ENCODE measurements around the gene GTSE1.

The GTSE1 gene

DNA sequence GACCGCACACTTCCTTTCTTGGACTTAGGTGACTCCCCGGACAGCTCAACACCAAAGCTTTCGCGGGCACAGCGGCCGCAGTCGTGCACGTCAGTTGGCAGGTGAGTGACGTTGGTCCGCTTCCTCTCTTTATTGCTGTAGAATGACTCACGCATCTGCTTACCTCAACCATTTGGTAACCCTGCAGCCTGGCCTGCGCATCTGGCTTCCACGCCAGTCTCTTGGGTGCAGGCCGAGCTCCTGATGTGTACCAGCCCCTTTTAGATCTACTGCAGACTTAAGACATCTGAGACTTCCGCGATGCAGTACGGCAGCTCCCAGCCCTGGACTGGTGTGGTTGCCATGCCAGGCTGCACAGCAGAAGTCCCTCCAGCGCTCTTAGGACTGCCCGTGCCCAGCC lies 26.5 kb downstream of the GTSE1 start:
- Mint-ChIP-seq H3K9me3 (no peaks in the 10 kb centered on the region), H3K27me3 (no peaks in the 10 kb centered on the region), H3K27ac (no peak overlapping the region), H3K36me3 (ENCODE audit: low read depth) (peaks cover 47% of the 10 kb centered on the region), H3K4me1 (ENCODE audit: low read depth) (no peaks in the 10 kb centered on the region), H3K4me3 (no peak overlapping the region)

- Mint-ChIP-seq H3K9me3 (no peaks in the 10 kb centered on the region), H3K36me3 (ENCODE audit: low read depth) (peaks cover 35% of the 10 kb centered on the region), H3K4me3 (no peak overlapping the region), H3K4me1 (ENCODE audit: low read depth) (no peaks in the 10 kb centered on the region), H3K27me3 (no peaks in the 10 kb centered on the region), H3K27ac (no peak overlapping the region)
Measured at GRCh38 chr22:46326066-46326680, 29.5 kb downstream of the GTSE1 start.

DNA sequence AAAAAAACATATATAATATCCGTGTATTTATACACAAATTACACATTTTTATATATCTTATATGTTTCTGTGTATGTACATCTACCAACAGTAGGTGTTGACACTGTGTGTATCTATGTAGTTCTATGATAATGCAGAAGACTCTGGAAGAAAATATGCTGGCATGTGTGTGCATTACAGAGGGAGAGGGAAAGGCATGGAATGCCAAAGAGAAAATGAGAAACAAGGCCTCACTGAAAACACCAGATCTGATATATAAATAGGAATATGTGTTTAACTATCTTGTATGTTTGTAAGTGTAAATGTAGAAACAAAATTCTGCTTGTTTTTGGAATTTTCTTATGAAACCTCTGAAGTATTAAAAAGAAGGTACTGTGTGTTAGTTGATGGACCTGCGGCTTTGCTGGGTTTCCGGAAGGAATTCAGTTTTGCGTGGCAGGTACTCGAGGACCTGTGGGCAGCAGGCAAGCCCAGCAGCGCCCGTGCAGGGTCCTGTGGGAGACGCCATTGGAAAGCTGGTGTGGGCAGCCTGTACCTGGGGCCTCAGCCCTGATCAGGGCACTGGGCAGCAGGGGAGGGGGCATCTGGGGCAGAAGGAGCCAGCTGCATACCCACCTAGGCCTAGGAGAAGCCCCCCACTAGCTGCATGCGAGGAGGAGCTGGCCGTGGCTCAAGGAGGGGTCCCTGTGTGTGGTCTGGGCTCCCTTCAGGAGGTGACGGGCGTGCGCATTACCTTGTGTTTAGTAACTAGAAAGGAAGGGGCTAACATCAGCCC lies 31.2 kb downstream of the GTSE1 start:
- Mint-ChIP-seq H3K9me3 (no peaks in the 10 kb centered on the region), H3K27me3 (no peaks in the 10 kb centered on the region), H3K4me1 (ENCODE audit: low read depth) (no peaks in the 10 kb centered on the region), H3K4me3 (no peak overlapping the region), H3K27ac (no peak overlapping the region), H3K36me3 (ENCODE audit: low read depth) (peaks cover 32% of the 10 kb centered on the region)

GRCh38 chr22:46328797-46329196 lies 32.1 kb downstream of the GTSE1 start:
- no peak overlapping the region for H3K27ac Mint-ChIP-seq
- H3K4me1 Mint-ChIP-seq (ENCODE audit: low read depth), result no peaks in the 10 kb centered on the region
- no peaks in the 10 kb centered on the region for H3K27me3 Mint-ChIP-seq
- H3K4me3 Mint-ChIP-seq, result no peak overlapping the region
- peaks cover 30% of the 10 kb centered on the region for H3K36me3 Mint-ChIP-seq (ENCODE audit: low read depth)
- H3K9me3 Mint-ChIP-seq, result no peaks in the 10 kb centered on the region

GRCh38 chr22:46329616-46330015 lies 32.9 kb downstream of the GTSE1 start:
- H3K36me3 Mint-ChIP-seq (ENCODE audit: low read depth), result peaks cover 26% of the 10 kb centered on the region
- peaks cover 4% of the 10 kb centered on the region for H3K4me1 Mint-ChIP-seq (ENCODE audit: low read depth)
- H3K27ac Mint-ChIP-seq, result no peak overlapping the region
- H3K4me3 Mint-ChIP-seq, result no peak overlapping the region
- no peaks in the 10 kb centered on the region for H3K9me3 Mint-ChIP-seq
- no peaks in the 10 kb centered on the region for H3K27me3 Mint-ChIP-seq

GRCh38 chr22:46330426-46330825 lies 33.8 kb downstream of the GTSE1 start:
- Mint-ChIP-seq H3K27me3 (no peaks in the 10 kb centered on the region), H3K4me3 (no peak overlapping the region), H3K9me3 (no peaks in the 10 kb centered on the region), H3K4me1 (ENCODE audit: low read depth) (peaks cover 9% of the 10 kb centered on the region), H3K36me3 (ENCODE audit: low read depth) (peaks cover 26% of the 10 kb centered on the region), H3K27ac (no peak overlapping the region)

- Mint-ChIP-seq H3K27ac (no peak overlapping the region), H3K4me1 (ENCODE audit: low read depth) (peaks cover 12% of the 10 kb centered on the region), H3K4me3 (no peak overlapping the region), H3K9me3 (no peaks in the 10 kb centered on the region), H3K27me3 (no peaks in the 10 kb centered on the region), H3K36me3 (ENCODE audit: low read depth) (peaks cover 24% of the 10 kb centered on the region)
Measured at GRCh38 chr22:46331496-46331895, 34.8 kb downstream of the GTSE1 start.

DNA sequence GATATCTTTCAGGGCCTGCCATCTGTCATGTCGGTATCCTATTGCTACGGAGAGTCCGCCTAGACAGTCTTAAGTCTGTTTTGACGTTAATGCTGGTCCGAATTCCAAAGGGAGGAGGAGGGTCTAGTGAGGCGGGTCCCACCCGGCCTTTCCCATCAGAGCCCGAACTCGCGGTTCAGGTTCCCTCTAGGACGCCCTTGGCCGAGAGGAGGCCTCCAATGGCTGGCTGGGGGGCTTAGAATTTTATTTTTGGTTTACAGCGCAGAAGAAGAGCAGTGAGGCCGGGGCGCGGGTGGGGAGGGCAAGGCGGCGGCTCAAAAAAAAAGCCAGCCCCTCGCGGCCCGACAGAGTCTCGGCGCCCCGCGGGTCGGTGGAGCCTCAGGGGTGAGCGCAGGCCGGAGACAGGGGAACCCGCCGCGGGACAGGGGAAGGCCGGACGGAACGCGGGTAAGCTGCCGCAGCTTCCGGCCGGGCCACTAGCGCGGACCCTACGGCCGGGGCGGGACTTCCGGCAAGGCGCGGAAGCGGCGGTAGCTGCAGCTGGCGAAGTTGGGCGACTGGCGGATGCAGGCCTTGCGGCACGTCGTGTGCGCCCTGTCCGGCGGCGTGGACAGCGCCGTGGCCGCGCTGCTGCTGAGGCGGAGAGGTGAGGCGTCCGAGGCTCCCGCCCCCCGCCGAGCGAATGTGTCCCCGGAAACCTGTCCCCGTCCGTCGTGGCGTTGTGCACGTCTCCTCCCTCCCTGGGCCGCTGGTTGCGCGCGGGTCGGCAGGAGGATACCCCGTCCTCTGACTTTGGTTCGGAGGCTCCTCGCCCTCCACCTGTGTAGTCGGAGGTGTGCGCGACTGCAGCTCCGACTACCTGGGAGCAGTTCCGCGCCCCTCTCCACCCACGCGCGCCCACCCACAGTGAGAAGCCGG lies 38.8 kb downstream of the GTSE1 start, which contains the start of gene TRMU:
Gene TRMU (plus strand): TSS at position 514 of the 918 bp plus-strand sequence. CDS start 51 bp downstream, at position 565.
- Mint-ChIP-seq H3K36me3 (ENCODE audit: low read depth) (peaks cover 43% of the 10 kb centered on the region), H3K4me3 (peak within 1 kb of the TSS; percentile 98), H3K27me3 (no peaks in the 10 kb centered on the region), H3K27ac (peak within 1 kb of the TSS; percentile 95), H3K9me3 (no peaks in the 10 kb centered on the region), H3K4me1 (ENCODE audit: low read depth) (peaks cover 35% of the 10 kb centered on the region)

DNA sequence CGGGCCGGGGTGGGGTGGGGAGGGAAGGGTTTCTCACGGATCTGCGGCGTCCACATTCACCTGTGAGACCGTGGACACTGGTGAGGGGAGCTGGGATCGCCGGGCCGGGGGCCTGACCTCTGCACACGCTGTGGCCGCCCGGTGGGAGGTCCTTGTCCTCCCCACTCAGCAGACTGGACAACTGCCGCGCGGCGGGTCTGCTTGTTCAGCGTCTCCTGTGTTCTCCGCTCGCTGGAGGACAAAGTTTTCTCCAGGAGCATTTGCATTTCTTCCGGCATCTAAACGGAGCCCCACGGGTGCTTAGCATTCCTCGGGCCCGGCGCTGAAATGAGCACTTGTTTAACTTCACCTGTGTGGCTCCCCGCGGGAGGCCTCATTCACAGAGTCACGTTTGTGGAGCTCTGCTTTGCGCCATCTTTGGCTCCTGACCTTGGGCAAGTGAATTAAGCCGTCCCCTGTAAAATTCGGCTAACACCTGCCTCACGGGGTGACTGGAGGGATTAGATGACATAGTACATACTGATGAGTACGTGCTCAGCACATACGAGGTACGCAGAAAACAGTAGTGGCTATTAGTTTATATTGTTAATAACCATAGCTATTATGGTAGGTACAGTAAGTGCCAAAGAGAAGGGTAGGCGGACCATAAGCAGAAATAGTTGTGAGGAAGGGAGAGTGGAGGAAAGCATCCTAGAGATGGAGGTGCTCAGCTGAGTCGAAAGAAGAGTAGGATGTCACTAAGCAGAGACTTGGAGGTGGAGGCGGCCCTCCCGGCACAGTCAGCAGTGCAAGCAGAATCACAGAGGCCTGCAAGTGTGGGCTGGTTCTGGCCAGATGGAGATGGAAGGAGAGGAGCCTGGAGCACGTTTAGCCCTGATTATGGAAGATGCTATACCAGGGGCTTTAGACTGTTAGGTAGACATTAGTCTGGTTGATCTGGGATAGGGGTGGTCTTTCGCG lies 39.7 kb downstream of the GTSE1 start:
- peak overlapping the region; percentile 95 for H3K27ac Mint-ChIP-seq
- peaks cover 35% of the 10 kb centered on the region for H3K4me1 Mint-ChIP-seq (ENCODE audit: low read depth)
- peak overlapping the region; percentile 98 for H3K4me3 Mint-ChIP-seq
- no peaks in the 10 kb centered on the region for H3K9me3 Mint-ChIP-seq
- peaks cover 49% of the 10 kb centered on the region for H3K36me3 Mint-ChIP-seq (ENCODE audit: low read depth)
- H3K27me3 Mint-ChIP-seq, result no peaks in the 10 kb centered on the region

- H3K36me3 Mint-ChIP-seq (ENCODE audit: low read depth), result peaks cover 62% of the 10 kb centered on the region
- H3K4me3 Mint-ChIP-seq, result peak overlapping the region; percentile 26
- H3K27ac Mint-ChIP-seq, result peak overlapping the region; percentile 75
- H3K4me1 Mint-ChIP-seq (ENCODE audit: low read depth), result peaks cover 35% of the 10 kb centered on the region
- H3K27me3 Mint-ChIP-seq, result no peaks in the 10 kb centered on the region
- no peaks in the 10 kb centered on the region for H3K9me3 Mint-ChIP-seq
Measured at GRCh38 chr22:46337870-46338269, 41.2 kb downstream of the GTSE1 start.

DNA sequence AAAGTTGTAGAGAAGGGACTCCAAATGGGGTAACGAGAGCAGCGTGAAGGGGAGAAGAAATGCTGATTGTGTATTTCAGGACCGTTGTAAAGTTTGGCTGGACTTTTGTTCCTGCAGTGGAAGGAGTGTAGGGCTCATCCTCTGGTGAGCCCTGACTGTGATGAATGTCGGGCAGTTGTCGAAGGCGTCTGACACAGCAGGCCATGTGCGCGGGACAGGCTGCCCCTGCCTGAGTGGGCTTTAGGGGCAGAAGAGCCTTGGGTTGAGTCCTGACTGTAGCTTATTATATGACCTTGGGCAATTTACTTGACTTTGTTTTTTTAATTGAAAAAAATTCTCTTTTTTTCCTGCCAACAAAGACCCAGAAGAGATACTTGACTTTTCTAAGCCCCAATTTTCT lies 42.0 kb downstream of the GTSE1 start:
- peak overlapping the region; percentile 75 for H3K27ac Mint-ChIP-seq

GRCh38 chr22:46339956-46340355 lies 43.3 kb downstream of the GTSE1 start:
- Mint-ChIP-seq H3K4me3 (no peak overlapping the region), H3K9me3 (no peaks in the 10 kb centered on the region), H3K27ac (no peak overlapping the region), H3K36me3 (ENCODE audit: low read depth) (peaks cover 77% of the 10 kb centered on the region), H3K27me3 (no peaks in the 10 kb centered on the region), H3K4me1 (ENCODE audit: low read depth) (peaks cover 29% of the 10 kb centered on the region)

More for the DNA sequence above, 42.0 kb downstream of the GTSE1 start:
- H3K4me3 Mint-ChIP-seq, result no peak overlapping the region
- H3K27me3 Mint-ChIP-seq, result no peaks in the 10 kb centered on the region
- H3K9me3 Mint-ChIP-seq, result no peaks in the 10 kb centered on the region
- peaks cover 35% of the 10 kb centered on the region for H3K4me1 Mint-ChIP-seq (ENCODE audit: low read depth)
- peaks cover 64% of the 10 kb centered on the region for H3K36me3 Mint-ChIP-seq (ENCODE audit: low read depth)

DNA sequence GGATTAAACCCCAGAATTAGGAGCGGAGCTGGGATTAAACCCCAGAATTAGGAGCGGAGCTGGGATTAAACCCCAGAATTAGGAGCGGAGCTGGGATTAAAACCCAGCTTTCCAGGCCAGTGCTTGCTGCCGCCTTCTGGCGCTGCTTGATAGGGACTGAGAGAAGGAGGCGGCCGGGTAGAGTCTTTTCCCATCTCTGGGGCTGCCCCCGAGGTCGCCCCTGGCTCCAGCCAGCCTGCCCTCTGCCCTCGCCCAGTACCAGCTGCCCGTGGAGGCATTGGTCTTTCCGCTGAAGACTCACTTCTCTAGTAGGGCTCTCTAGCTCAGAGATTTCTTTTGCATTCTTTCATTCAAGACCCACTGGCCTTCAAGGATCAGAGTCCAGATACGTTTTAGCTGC lies 44.0 kb downstream of the GTSE1 start:
- H3K4me3 Mint-ChIP-seq, result no peak overlapping the region
- no peak overlapping the region for H3K27ac Mint-ChIP-seq
- peaks cover 27% of the 10 kb centered on the region for H3K4me1 Mint-ChIP-seq (ENCODE audit: low read depth)
- H3K9me3 Mint-ChIP-seq, result no peaks in the 10 kb centered on the region
- H3K36me3 Mint-ChIP-seq (ENCODE audit: low read depth), result peaks cover 80% of the 10 kb centered on the region
- no peaks in the 10 kb centered on the region for H3K27me3 Mint-ChIP-seq

All from stimulated activated naive CD8-positive, alpha-beta T cell treated with anti-CD3 and anti-CD28 coated beads, Interleukin-15, Interleukin-2, amounts not matched to agents 100 ng/mL and 50 ng/mL, for 24 hours (primary cell).